B cell (primary cell): ENCODE results near the gene CERS5. TPM values are rescaled to one million over a fixed set of nuclear protein-coding genes. Genes with fewer than 3 reads are reported as not detected.

Experiments
- ATAC-seq: fragments of 200-7000 bp; cut with Tn5 transposase; one replicate; pipeline ENCODE4 v1.10.0; 2021; ENCODE audit warnings: low read depth, mild to moderate bottlenecking, moderate number of reproducible peaks, moderate library complexity
- CTCF ChIA-PET: fragments of 350-600 bp; sonication (Branson Sonifier 250); formaldehyde crosslinking; loops from one replicate; lab custom pipeline; 2021; ENCODE audit warnings: antibody characterized with exemption, inconsistent platforms; lab: Charles Lee
- POLR2A ChIA-PET: fragments of 350-600 bp; sonication (Branson Sonifier 250); formaldehyde crosslinking; loops from one replicate; lab custom pipeline; 2021; ENCODE audit warnings: antibody characterized with exemption; lab: Charles Lee
- DNase-seq: peaks from one replicate; pipeline ENCODE4 v3.0.0; 2013
- H2AFZ ChIP-seq: 2 replicates; pipeline ENCODE4 v1.6.1; 2012; ENCODE audit warnings: mild to moderate bottlenecking, low read depth, low read length; ENCODE audit not compliant: insufficient read depth, poor library complexity, severe bottlenecking
- H3K27ac ChIP-seq, 2 donors: 1 replicate in 1 of 2; 2 replicates in 1 of 2; pipeline ENCODE4 v1.5.1; 2012 to 2013; ENCODE audit warnings: low read length in 2 of 2, mild to moderate bottlenecking in 2 of 2, moderate library complexity in 1 of 2
- H3K27me3 ChIP-seq, 4 experiments: fragments of 200-600 bp in 1 of 4; sonication (generic) in 1 of 4; replicated peaks in 1 of 4; 1 replicate in 2 of 4; 2 replicates in 2 of 4; pipeline versions ENCODE4 v1.6.1 to v1.7.0; 2013 to 2016; ENCODE audit warnings: low read length in 3 of 4, mild to moderate bottlenecking in 2 of 4, mixed read lengths in 1 of 4, moderate library complexity in 1 of 4; ENCODE audit not compliant: insufficient read depth in 4 of 4, control insufficient read depth in 3 of 4; ENCODE audit errors: control extremely low read depth in 1 of 4
- H3K36me3 ChIP-seq, 2 experiments: replicated peaks in 1 of 2; 1 replicate in 1 of 2; 2 replicates in 1 of 2; pipeline versions ENCODE4 v1.6.1 to v1.7.1; 2013; ENCODE audit warnings: low read length in 1 of 2; ENCODE audit not compliant: insufficient read depth in 2 of 2, control insufficient read depth in 1 of 2; ENCODE audit errors: control extremely low read depth in 1 of 2, extremely low read depth in 1 of 2
- H3K4me1 ChIP-seq, 2 donors: fragments of 200-600 bp in 1 of 2; sonication (generic) in 1 of 2; 1 replicate in 1 of 2; 2 replicates in 1 of 2; pipeline versions ENCODE4 v1.5.1 to v1.6.1; 2013 to 2017; ENCODE audit warnings: low read length in 2 of 2; ENCODE audit not compliant: control insufficient read depth in 2 of 2, insufficient read depth in 2 of 2
- H3K4me2 ChIP-seq: replicated peaks from 2 replicates; pipeline ENCODE3; 2012; ENCODE audit warnings: mild to moderate bottlenecking, low read depth, low read length; ENCODE audit not compliant: poor library complexity, severe bottlenecking
- H3K4me3 ChIP-seq, 5 experiments: fragments of 200-600 bp in 1 of 5; sonication (generic) in 1 of 5; 1 replicate in 3 of 5; 2 replicates in 2 of 5; pipeline versions ENCODE4 v1.5.1 to v1.7.0; 2011 to 2016; ENCODE audit warnings: low read length in 4 of 5, mild to moderate bottlenecking in 4 of 5, low read depth in 2 of 5, control low read depth in 1 of 5, moderate library complexity in 1 of 5; ENCODE audit not compliant: insufficient read depth in 1 of 5; ENCODE audit errors: control extremely low read depth in 1 of 5, extremely low read depth in 1 of 5
- H3K79me2 ChIP-seq: fragments of 200-600 bp; sonication (generic); one replicate; pipeline ENCODE4 v1.6.0; 2016; ENCODE audit warnings: low read length; ENCODE audit not compliant: control insufficient read depth, insufficient read depth
- H3K9ac ChIP-seq: fragments of 200-600 bp; sonication (generic); 2 replicates; pipeline ENCODE4 v1.6.1; 2017; ENCODE audit warnings: mild to moderate bottlenecking, low read length, moderate library complexity
- H3K9me3 ChIP-seq, 3 donors: one replicate each; pipeline versions ENCODE4 v1.6.1 to v1.7.1; 2013; ENCODE audit warnings: low read length in 2 of 3; ENCODE audit not compliant: control insufficient read depth in 2 of 3, insufficient read depth in 1 of 3; ENCODE audit errors: control extremely low read depth in 1 of 3
- H4K20me1 ChIP-seq: 2 replicates; pipeline ENCODE4 v1.6.0; 2012; ENCODE audit warnings: mild to moderate bottlenecking, low read length; ENCODE audit not compliant: insufficient read depth, control insufficient read depth, poor library complexity, severe bottlenecking
- H3K27ac Mint-ChIP-seq: one replicate; pipeline ENCODE4 v1.8.0; 2021; ENCODE audit warnings: mixed read lengths
- H3K27me3 Mint-ChIP-seq: one replicate; pipeline ENCODE4 v1.8.0; 2021; ENCODE audit warnings: mixed read lengths
- H3K4me1 Mint-ChIP-seq: one replicate; pipeline ENCODE4 v1.8.0; 2021; ENCODE audit warnings: mixed read lengths
- H3K4me3 Mint-ChIP-seq: one replicate; pipeline ENCODE4 v1.8.0; 2021; ENCODE audit warnings: mixed read lengths
- H3K9me3 Mint-ChIP-seq: one replicate; pipeline ENCODE4 v1.8.0; 2022; ENCODE audit warnings: mixed read lengths; ENCODE audit not compliant: insufficient read depth
- CTCF ChIP-seq: fragments of 200-600 bp; IDR thresholded peaks from one replicate; pipeline ENCODE4 v1.8.0; 2022; ENCODE audit warnings: antibody characterized with exemption, mild to moderate bottlenecking
- EZH2 ChIP-seq: IDR thresholded peaks from 2 replicates; pipeline ENCODE4 v1.6.1; 2012; ENCODE audit warnings: borderline replicate concordance, low read depth, mild to moderate bottlenecking, moderate library complexity, low read length; ENCODE audit not compliant: insufficient read depth, poor library complexity, severe bottlenecking
- WGBS: methylation state at CpG from one replicate; pipeline ENCODE4 v1.1.5; 2013; ENCODE audit warnings: missing lambda C conversion rate; ENCODE audit not compliant: insufficient coverage; 5-methylcytosine and 5-hydroxymethylcytosine counted together
- intact Hi-C: fragments of 100-400 bp; cut with micrococcal nuclease; formaldehyde crosslinking; loops from one replicate; pipeline ENCODE4 v1.10.0; 2022
- polyA minus RNA-seq: library from RNA; depleted of rRNA, polyadenylated mRNA; stranded (reverse); fragments of >200 nt; gene quantifications from 2 replicates; pipeline ENCODE4 v1.2.3, GENCODE V29; 2012
- polyA plus RNA-seq: library from polyadenylated mRNA; depleted of rRNA; stranded (reverse); fragments of >200 nt; gene quantifications from 2 replicates; pipeline ENCODE4 v1.2.3, GENCODE V29; 2012
- total RNA-seq, 2 donors: library from RNA; stranded (reverse); fragments of 120-200 nt in 1 of 2; gene quantifications; 1 replicate in 1 of 2; 2 replicates in 1 of 2; pipeline versions ENCODE4 v1.2.3 to v1.2.4, GENCODE V29; 2013 to 2022

The CERS5 gene
- total RNA-seq (70.9 and 72.0 TPM in 2 replicates), polyA plus RNA-seq (32.3 and 39.5 TPM in 2 replicates), polyA minus RNA-seq (15.3 and 27.6 TPM in 2 replicates)
- total RNA-seq (2013), result 32.3 TPM

GRCh38 chr12:50167049-50167828, at the start of gene CERS5:
Gene CERS5 (minus strand): TSS chr12:50167369. CDS start chr12:50167297, 72 bp downstream.
- peak within 1 kb of the TSS; percentile 70 to 99 (median 74) for H3K4me3 ChIP-seq
- under 1% methylated on average over 70 of the region's 70 CpGs for WGBS
- ATAC-seq (peak; percentile 98), DNase-seq (peak; percentile 97)
- no peaks in the 10 kb centered on the region for H3K27me3 ChIP-seq
- intact Hi-C loops, result loop anchor here (1.0 to 10.0 kb wide), 5 partner anchors 56 to 322 kb away; partner anchors contain the start of genes BCDIN3D, LARP4, LIMA1 and SMARCD1
- Mint-ChIP-seq H3K9me3 (no peaks in the 10 kb centered on the region), H3K27ac (peak within 1 kb of the TSS; percentile 95), H3K27me3 (no peaks in the 10 kb centered on the region), H3K4me1 (peaks cover 25% of the 10 kb centered on the region), H3K4me3 (peak within 1 kb of the TSS; percentile 95)
- H3K9ac ChIP-seq, result peak within 1 kb of the TSS; percentile 98
- H3K4me2 ChIP-seq, result peak within 1 kb of the TSS; percentile 92
- H3K9me3 ChIP-seq, result no peaks in the 10 kb centered on the region
- TF ChIP-seq EZH2, result no peak
- TF ChIP-seq CTCF, result no peak
- H3K4me1 ChIP-seq, result peaks cover 17 to 19% of the 10 kb centered on the region in 2 donors
- H2AFZ ChIP-seq, result peak within 1 kb of the TSS; percentile 97
- peaks cover 9% of the 10 kb centered on the region for H4K20me1 ChIP-seq
- ChIA-PET POLR2A (interaction anchor here (0.5 to 3.2 kb wide), 5 partner anchors 15 to 1100 kb away, joined by 3 to 42 read pairs (median 9); partner anchors contain the start of genes COX14 and SMARCD1), CTCF (interaction anchor here (1.0 to 20.5 kb wide), 9 partner anchors 11 to 95 kb away, joined by 3 to 343 read pairs (median 6); partner anchors contain the start of genes COX14 and SMARCD1)
- peak within 1 kb of the TSS; percentile 83 to 90 for H3K27ac ChIP-seq
- H3K79me2 ChIP-seq, result peaks cover 49% of the 10 kb centered on the region
- H3K36me3 ChIP-seq, result no peaks in the 10 kb centered on the region

GRCh38 chr12:50215033-50215432, 47.9 kb upstream of the CERS5 start:
- Histone ChIP-seq H3K9me3 (no peaks in the 10 kb centered on the region), H4K20me1 (no peaks in the 10 kb centered on the region), H3K79me2 (no peaks in the 10 kb centered on the region), H3K4me3 (no peak overlapping the region), H3K4me1 (no peaks in the 10 kb centered on the region), H3K4me2 (no peak overlapping the region), H2AFZ (no peak overlapping the region), H3K27me3 (no peaks in the 10 kb centered on the region), H3K27ac (no peak overlapping the region), H3K36me3 (no peaks in the 10 kb centered on the region), H3K9ac (no peak overlapping the region)
- no peaks in the 10 kb centered on the region for H3K9me3 Mint-ChIP-seq
- H3K4me1 Mint-ChIP-seq, result peaks cover 4% of the 10 kb centered on the region
- no CpG with 5 or more reads among the region's 3 CpGs for WGBS
- POLR2A ChIA-PET, result no interaction called here
- no peaks in the 10 kb centered on the region for H3K27me3 Mint-ChIP-seq
- no peak overlapping the region for H3K27ac Mint-ChIP-seq
- ATAC-seq (no peak), DNase-seq (no peak)
- intact Hi-C loops, result no loop called here
- CTCF ChIA-PET, result no interaction called here
- TF ChIP-seq CTCF (no peak), EZH2 (no peak)
- H3K4me3 Mint-ChIP-seq, result no peak overlapping the region
